IMR-90 (cell line): ENCODE measurements around the gene COA6. TPM values are rescaled to one million over a fixed set of nuclear protein-coding genes. Genes with fewer than 3 reads are reported as not detected.

Experiments used
- ATAC-seq: fragments of 200-7000 bp; cut with Tn5 transposase; 2 replicates; pipeline ENCODE4 v1.9.1; 2020; ENCODE audit warnings: low read depth, mild to moderate bottlenecking, moderate library complexity
- BruUV-seq: library from RNA; stranded (reverse); fragments of 400-500 nt; replicated peaks from 2 replicates; lab custom pipeline; 2021; lab: Mats Ljungman, UMichigan
- CTCF ChIA-PET: fragments of 300-600 bp; formaldehyde crosslinking; extraction: SDS; loops from one replicate; lab custom pipeline; 2021; ENCODE audit warnings: antibody characterized with exemption; lab: Yijun Ruan, JAX
- POLR2A ChIA-PET: fragments of 300-600 bp; sonication (Branson Sonifier 250); formaldehyde crosslinking; loops from one replicate; lab custom pipeline; 2022; ENCODE audit warnings: antibody characterized with exemption; ENCODE audit not compliant: unreplicated experiment; lab: Charles Lee
- DNase-seq: peaks from one replicate; pipeline ENCODE4 v3.0.0; 2013
- H2AFZ ChIP-seq: replicated peaks from 2 replicates; pipeline ENCODE3; 2013; ENCODE audit warnings: low read length, mild to moderate bottlenecking; ENCODE audit not compliant: poor library complexity
- H2AK5ac ChIP-seq: 2 replicates; pipeline ENCODE4 v1.6.1; 2013; ENCODE audit warnings: low read depth, low read length, inconsistent platforms
- H2AK9ac ChIP-seq: replicated peaks from 2 replicates; pipeline ENCODE3; 2013; ENCODE audit warnings: mild to moderate bottlenecking, low read depth, low read length, moderate library complexity; ENCODE audit not compliant: poor library complexity
- H2BK120ac ChIP-seq: 2 replicates; pipeline ENCODE4 v1.6.1; 2013; ENCODE audit warnings: low read depth, low read length, inconsistent platforms
- H2BK15ac ChIP-seq: 3 replicates; pipeline ENCODE4 v1.6.1; 2013; ENCODE audit warnings: low read depth, low read length, inconsistent platforms
- H2BK20ac ChIP-seq: 2 replicates; pipeline ENCODE4 v1.6.1; 2013; ENCODE audit warnings: low read depth, mild to moderate bottlenecking, inconsistent platforms, low read length, moderate library complexity
- H2BK5ac ChIP-seq: 2 replicates; pipeline ENCODE4 v1.6.1; 2013; ENCODE audit warnings: mild to moderate bottlenecking, low read depth, low read length, inconsistent platforms; ENCODE audit not compliant: poor library complexity, severe bottlenecking
- H3K14ac ChIP-seq: replicated peaks from 2 replicates; pipeline ENCODE4 v1.6.1; 2013; ENCODE audit warnings: low read depth, low read length, inconsistent platforms
- H3K18ac ChIP-seq: 2 replicates; pipeline ENCODE4 v1.6.1; 2013; ENCODE audit warnings: low read depth, low read length, control low read depth
- H3K23ac ChIP-seq: 2 replicates; pipeline ENCODE4 v1.6.1; 2013; ENCODE audit warnings: low read depth, low read length, inconsistent platforms
- H3K27ac ChIP-seq: 2 replicates; pipeline ENCODE4 v1.5.1; 2013; ENCODE audit warnings: mild to moderate bottlenecking, control low read depth, low read length; ENCODE audit not compliant: insufficient read depth
- H3K27me3 ChIP-seq: 2 replicates; pipeline ENCODE4 v1.6.1; 2013; ENCODE audit warnings: low read length; ENCODE audit not compliant: control insufficient read depth, insufficient read depth
- H3K36me3 ChIP-seq: 2 replicates; pipeline ENCODE4 v1.6.1; 2013; ENCODE audit warnings: low read length, mixed read lengths; ENCODE audit not compliant: control insufficient read depth, insufficient read depth
- H3K4ac ChIP-seq: 2 replicates; pipeline ENCODE4 v1.6.1; 2013; ENCODE audit warnings: low read depth, low read length, inconsistent platforms
- H3K4me1 ChIP-seq: 2 replicates; pipeline ENCODE4 v1.6.1; 2013; ENCODE audit warnings: low read length, mixed read lengths; ENCODE audit not compliant: control insufficient read depth, insufficient read depth
- H3K4me2 ChIP-seq: 2 replicates; pipeline ENCODE4 v1.6.1; 2013; ENCODE audit warnings: low read depth, mild to moderate bottlenecking, control low read depth, low read length, moderate library complexity
- H3K4me3 ChIP-seq: 2 replicates; pipeline ENCODE4 v1.5.1; 2013; ENCODE audit warnings: low read depth, mild to moderate bottlenecking, control low read depth, low read length, moderate library complexity; ENCODE audit not compliant: insufficient read depth
- H3K56ac ChIP-seq: 2 replicates; pipeline ENCODE4 v1.6.1; 2013; ENCODE audit warnings: low read length, inconsistent platforms; ENCODE audit not compliant: insufficient read depth; ENCODE audit errors: extremely low read depth
- H3K79me1 ChIP-seq, 2 experiments: 2 replicates each; pipeline ENCODE4 v1.6.1; 2013; ENCODE audit warnings: low read length in 2 of 2, inconsistent platforms in 1 of 2, low read depth in 1 of 2
- H3K9ac ChIP-seq: 2 replicates; pipeline ENCODE4 v1.6.1; 2013; ENCODE audit warnings: low read depth, low read length, control low read depth
- H3K9me1 ChIP-seq: 2 replicates; pipeline ENCODE4 v1.6.1; 2013; ENCODE audit warnings: low read length, inconsistent platforms; ENCODE audit not compliant: insufficient read depth
- H3K9me3 ChIP-seq: 2 replicates; pipeline ENCODE4 v1.6.1; 2013; ENCODE audit warnings: low read length; ENCODE audit not compliant: control insufficient read depth, insufficient read depth
- H4K20me1 ChIP-seq: 2 replicates; pipeline ENCODE4 v1.6.1; 2013; ENCODE audit warnings: low read length, inconsistent platforms; ENCODE audit not compliant: insufficient read depth
- H4K5ac ChIP-seq: 2 replicates; pipeline ENCODE4 v1.6.1; 2013; ENCODE audit warnings: mild to moderate bottlenecking, low read depth, low read length, control low read depth
- H4K8ac ChIP-seq, 2 experiments: 2 replicates each; pipeline ENCODE4 v1.6.1; 2013; ENCODE audit warnings: low read depth in 2 of 2, low read length in 2 of 2, control low read depth in 1 of 2, inconsistent platforms in 1 of 2
- H4K91ac ChIP-seq: 2 replicates; pipeline ENCODE4 v1.6.1; 2013; ENCODE audit warnings: low read depth, low read length, inconsistent platforms; ENCODE audit not compliant: insufficient read depth
- BHLHE40 ChIP-seq: fragments of 150-350 bp; IDR thresholded peaks from 2 replicates; pipeline ENCODE4 v1.6.1; 2016; ENCODE audit warnings: mild to moderate bottlenecking, low read depth, low read length
- CHD1 ChIP-seq: IDR thresholded peaks from 2 replicates; pipeline ENCODE4 v1.6.1; 2012; ENCODE audit warnings: low read depth, low read length, improper control_type of control experiment
- MXI1 ChIP-seq: IDR thresholded peaks from 2 replicates; pipeline ENCODE4 v1.6.1; 2012; ENCODE audit warnings: low read depth, mild to moderate bottlenecking, low read length, moderate library complexity, borderline replicate concordance
- SMC3 ChIP-seq: fragments of 150-350 bp; IDR thresholded peaks from 2 replicates; pipeline ENCODE4 v1.6.1; 2016; ENCODE audit warnings: low read depth, mild to moderate bottlenecking, antibody characterized with exemption, low read length, moderate library complexity
- WGBS, 2 experiments: methylation state at CpG; one replicate each; pipeline versions ENCODE4 v1.1.5 to v1.1.7; 2013; ENCODE audit warnings: missing lambda C conversion rate in 2 of 2; ENCODE audit not compliant: insufficient read length in 1 of 2; ENCODE audit errors: extremely low coverage in 2 of 2; 5-methylcytosine and 5-hydroxymethylcytosine counted together
- dilution Hi-C: fragments of 300-500 bp; cut with HindIII; formaldehyde crosslinking; loops from one replicate; pipeline ENCODE4 v1.14.3; 2018; ENCODE audit warnings: low sequenced_read_pairs; ENCODE audit not compliant: unreplicated experiment
- in situ Hi-C: fragments of 300-500 bp; cut with MboI; formaldehyde crosslinking; loops from 3 replicates; pipeline ENCODE4 v1.14.3; 2019; ENCODE audit warnings: low sequenced_read_pairs, inconsistent platforms, mixed read lengths
- intact Hi-C: fragments of 100-400 bp; cut with micrococcal nuclease; formaldehyde crosslinking; loops from 2 replicates; pipeline ENCODE4 v1.10.0; 2022
- polyA plus RNA-seq, 3 experiments: library from polyadenylated mRNA; depleted of rRNA; stranded (reverse); fragments of >200 nt; gene quantifications; 2 replicates each; pipeline ENCODE4 v1.2.3, GENCODE V29; 2012; ENCODE audit warnings: low replicate concordance in 1 of 3
- total RNA-seq: library from RNA; depleted of rRNA; stranded (reverse); fragments of >200 nt; gene quantifications from 2 replicates; pipeline ENCODE4 v1.2.3, GENCODE V29; 2012

COA6 gene
- total and polyA plus RNA-seq, 2 of the 4 experiments (the other 2 are of a cell fraction), result 6.8 to 14.3 TPM

DNA sequence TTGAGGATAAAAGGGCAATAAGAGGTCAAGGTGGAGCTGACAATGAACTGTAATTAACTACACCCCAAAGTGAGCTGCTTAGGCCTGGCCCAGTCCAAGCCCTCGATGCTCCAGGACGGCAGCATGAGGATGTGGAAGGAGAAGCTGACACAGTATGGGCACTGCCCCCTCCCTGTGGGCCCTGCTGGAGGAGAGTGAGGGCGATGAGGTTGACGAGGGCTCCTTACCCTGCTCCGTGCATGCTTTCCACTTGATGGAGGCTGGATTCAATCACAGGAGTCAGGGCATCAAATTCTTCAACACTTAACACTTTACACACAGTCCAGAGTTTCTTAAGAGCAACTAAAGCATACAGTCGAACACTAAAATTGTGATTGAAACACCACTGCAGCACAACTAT, 32.4 kb downstream of the COA6 start:
- Histone ChIP-seq H4K20me1 (no peaks in the 10 kb centered on the region), H2AFZ (no peak overlapping the region), H2AK5ac (no peak overlapping the region), H3K23ac (no peak overlapping the region), H4K5ac (no peak overlapping the region), H2BK5ac (no peak overlapping the region), H3K9me3 (no peaks in the 10 kb centered on the region), H2BK20ac (no peak overlapping the region), H4K91ac (no peak overlapping the region), H2BK15ac (no peak overlapping the region), H3K18ac (no peak overlapping the region), H3K4me2 (no peak overlapping the region), H3K14ac (no peak overlapping the region), H3K9ac (no peak overlapping the region), H3K4ac (no peak overlapping the region), H2AK9ac (no peak overlapping the region), H3K27me3 (no peaks in the 10 kb centered on the region), H4K8ac (no peak overlapping the region), H3K36me3 (no peaks in the 10 kb centered on the region), H3K56ac (no peak overlapping the region), H3K9me1 (peaks cover 3% of the 10 kb centered on the region; the same call in 1 of the 2 replicates), H3K4me3 (no peak overlapping the region), H3K79me1 (no peaks in the 10 kb centered on the region), H3K4me1 (peaks cover 2% of the 10 kb centered on the region; the same call in 1 of the 2 replicates), H3K27ac (no peak overlapping the region), H2BK120ac (no peak overlapping the region)
- no peak for ATAC-seq
- no TSS peak for BruUV-seq
- DNase-seq, result no peak
- dilution Hi-C loops (no loop called here), intact Hi-C loops (no loop called here), in situ Hi-C loops (no loop called here)
- ChIA-PET POLR2A (no interaction called here), CTCF (no interaction called here)
- 17% methylated on average over 1 of the region's 6 CpGs; no CpG with 5 or more reads in 1 of the 2 experiments for WGBS, 2 experiments
- TF ChIP-seq MXI1 (no peak), CHD1 (no peak), BHLHE40 (no peak), SMC3 (no peak)
